Stomach smooth muscle (tissue), 2 donors: ENCODE data around the gene HCK.
A peak's percentile ranks its signal among the peaks of the same experiment; 100 is the strongest.

Source experiments
- H3K27ac ChIP-seq: one replicate; pipeline ENCODE4 v1.7.0; 2013; ENCODE audit warnings: mild to moderate bottlenecking, low read length, inconsistent platforms
- H3K27me3 ChIP-seq, 2 donors: one replicate each; pipeline ENCODE4 v1.7.0; 2013; ENCODE audit warnings: low read length in 2 of 2; ENCODE audit not compliant: insufficient read depth in 2 of 2, control insufficient read depth in 1 of 2
- H3K36me3 ChIP-seq, 2 donors: one replicate each; pipeline ENCODE4 v1.7.0; 2013; ENCODE audit warnings: low read length in 2 of 2; ENCODE audit not compliant: control insufficient read depth in 2 of 2, insufficient read depth in 2 of 2
- H3K4me1 ChIP-seq: one replicate; pipeline ENCODE4 v1.7.0; 2013; ENCODE audit warnings: low read length; ENCODE audit not compliant: control insufficient read depth, insufficient read depth
- H3K4me3 ChIP-seq, 2 donors: one replicate each; pipeline ENCODE4 v1.7.0; 2013; ENCODE audit warnings: low read length in 2 of 2
- H3K9ac ChIP-seq, 2 donors: one replicate each; pipeline ENCODE4 v1.7.0; 2013; ENCODE audit warnings: low read length in 2 of 2, mild to moderate bottlenecking in 1 of 2
- H3K9me3 ChIP-seq, 2 donors: one replicate each; pipeline ENCODE4 v1.7.0; 2013; ENCODE audit warnings: low read length in 2 of 2; ENCODE audit not compliant: control insufficient read depth in 2 of 2
- donor health status: healthy.
- donor health status: Pancreatic carcinoma.

The HCK gene

GRCh38 chr20:32109392-32110172 lies 57.5 kb downstream of the HCK start, which contains the start of gene TM9SF4:
Gene TM9SF4 (plus strand): TSS chr20:32109714. CDS start chr20:32109741, 27 bp downstream.
- Histone ChIP-seq H3K4me1 (peaks cover 22% of the 10 kb centered on the region), H3K4me3 (peak within 1 kb of the TSS; percentile 85 to 100), H3K27ac (peak within 1 kb of the TSS; percentile 99), H3K9me3 (no peaks in the 10 kb centered on the region), H3K36me3 (peaks cover 0 to 1% of the 10 kb centered on the region in 2 donors), H3K27me3 (no peaks in the 10 kb centered on the region), H3K9ac (peak within 1 kb of the TSS; percentile 85 to 100)

- Histone ChIP-seq H3K27ac (peak overlapping the region; percentile 99), H3K4me1 (peaks cover 22% of the 10 kb centered on the region), H3K9me3 (no peaks in the 10 kb centered on the region), H3K4me3 (peak overlapping the region; percentile 85 to 100), H3K27me3 (no peaks in the 10 kb centered on the region), H3K36me3 (peaks cover 2% of the 10 kb centered on the region in 2 donors), H3K9ac (peak overlapping the region; percentile 85 to 100)
These were observed 58.2 kb downstream of the HCK start for GRCh38 chr20:32110173-32110704.

- no peaks in the 10 kb centered on the region for H3K9me3 ChIP-seq
- H3K27me3 ChIP-seq = no peaks in the 10 kb centered on the region
- H3K36me3 ChIP-seq = peaks cover 2 to 4% of the 10 kb centered on the region in 2 donors
- peak overlapping the region; percentile 85 to 100 for H3K9ac ChIP-seq
- peak overlapping the region; percentile 85 to 100 for H3K4me3 ChIP-seq
- H3K27ac ChIP-seq = no peak overlapping the region
- H3K4me1 ChIP-seq = peaks cover 22% of the 10 kb centered on the region
These were observed 58.7 kb downstream of the HCK start for GRCh38 chr20:32110727-32111126.

GRCh38 chr20:32111156-32111686 lies 59.2 kb downstream of the HCK start:
- Histone ChIP-seq H3K9me3 (no peaks in the 10 kb centered on the region), H3K9ac (no peak overlapping the region), H3K4me3 (no peak overlapping the region), H3K4me1 (peaks cover 22% of the 10 kb centered on the region), H3K27me3 (no peaks in the 10 kb centered on the region), H3K27ac (no peak overlapping the region), H3K36me3 (peaks cover 2 to 4% of the 10 kb centered on the region in 2 donors)

GRCh38 chr20:32111753-32112152 lies 59.7 kb downstream of the HCK start:
- H3K9me3 ChIP-seq = no peaks in the 10 kb centered on the region

GRCh38 chr20:32112841-32113240 lies 60.8 kb downstream of the HCK start:
- Histone ChIP-seq H3K4me1 (peaks cover 24% of the 10 kb centered on the region), H3K9me3 (no peaks in the 10 kb centered on the region), H3K27me3 (no peaks in the 10 kb centered on the region), H3K27ac (no peak overlapping the region), H3K4me3 (no peak overlapping the region), H3K36me3 (peaks cover 2 to 4% of the 10 kb centered on the region in 2 donors), H3K9ac (no peak overlapping the region)

More at GRCh38 chr20:32111753-32112152, 59.7 kb downstream of the HCK start:
- no peak overlapping the region for H3K4me3 ChIP-seq
- H3K27ac ChIP-seq = no peak overlapping the region
- peaks cover 2 to 4% of the 10 kb centered on the region in 2 donors for H3K36me3 ChIP-seq
- H3K9ac ChIP-seq = no peak overlapping the region
- no peaks in the 10 kb centered on the region for H3K27me3 ChIP-seq
- H3K4me1 ChIP-seq = peaks cover 24% of the 10 kb centered on the region

GRCh38 chr20:32113591-32114260 lies 61.7 kb downstream of the HCK start:
- Histone ChIP-seq H3K27ac (no peak overlapping the region), H3K4me1 (peaks cover 24% of the 10 kb centered on the region)

GRCh38 chr20:32114305-32114960 lies 62.4 kb downstream of the HCK start:
- Histone ChIP-seq H3K4me3 (no peak overlapping the region), H3K9ac (no peak overlapping the region), H3K9me3 (no peaks in the 10 kb centered on the region), H3K4me1 (peaks cover 24% of the 10 kb centered on the region), H3K36me3 (peaks cover 2 to 4% of the 10 kb centered on the region in 2 donors), H3K27ac (no peak overlapping the region), H3K27me3 (no peaks in the 10 kb centered on the region)

More at GRCh38 chr20:32113591-32114260, 61.7 kb downstream of the HCK start:
- Histone ChIP-seq H3K4me3 (no peak overlapping the region), H3K9ac (no peak overlapping the region), H3K27me3 (no peaks in the 10 kb centered on the region), H3K9me3 (no peaks in the 10 kb centered on the region), H3K36me3 (peaks cover 2 to 4% of the 10 kb centered on the region in 2 donors)

- H3K4me1 ChIP-seq = peaks cover 21% of the 10 kb centered on the region
- H3K27me3 ChIP-seq = no peaks in the 10 kb centered on the region
- no peak overlapping the region for H3K9ac ChIP-seq
- H3K9me3 ChIP-seq = no peaks in the 10 kb centered on the region
- no peak overlapping the region for H3K4me3 ChIP-seq
- peaks cover 2 to 4% of the 10 kb centered on the region in 2 donors for H3K36me3 ChIP-seq
- H3K27ac ChIP-seq = no peak overlapping the region
These were observed 63.2 kb downstream of the HCK start for GRCh38 chr20:32115211-32115767.

GRCh38 chr20:32116079-32116521 lies 64.1 kb downstream of the HCK start:
- no peak overlapping the region for H3K9ac ChIP-seq
- H3K36me3 ChIP-seq = peaks cover 2 to 4% of the 10 kb centered on the region in 2 donors
- H3K27me3 ChIP-seq = no peaks in the 10 kb centered on the region
- peaks cover 15% of the 10 kb centered on the region for H3K4me1 ChIP-seq
- H3K27ac ChIP-seq = no peak overlapping the region
- H3K4me3 ChIP-seq = no peak overlapping the region
- H3K9me3 ChIP-seq = no peaks in the 10 kb centered on the region
